ENCODE results near the gene AP4M1.

AP4M1 gene

DNA sequence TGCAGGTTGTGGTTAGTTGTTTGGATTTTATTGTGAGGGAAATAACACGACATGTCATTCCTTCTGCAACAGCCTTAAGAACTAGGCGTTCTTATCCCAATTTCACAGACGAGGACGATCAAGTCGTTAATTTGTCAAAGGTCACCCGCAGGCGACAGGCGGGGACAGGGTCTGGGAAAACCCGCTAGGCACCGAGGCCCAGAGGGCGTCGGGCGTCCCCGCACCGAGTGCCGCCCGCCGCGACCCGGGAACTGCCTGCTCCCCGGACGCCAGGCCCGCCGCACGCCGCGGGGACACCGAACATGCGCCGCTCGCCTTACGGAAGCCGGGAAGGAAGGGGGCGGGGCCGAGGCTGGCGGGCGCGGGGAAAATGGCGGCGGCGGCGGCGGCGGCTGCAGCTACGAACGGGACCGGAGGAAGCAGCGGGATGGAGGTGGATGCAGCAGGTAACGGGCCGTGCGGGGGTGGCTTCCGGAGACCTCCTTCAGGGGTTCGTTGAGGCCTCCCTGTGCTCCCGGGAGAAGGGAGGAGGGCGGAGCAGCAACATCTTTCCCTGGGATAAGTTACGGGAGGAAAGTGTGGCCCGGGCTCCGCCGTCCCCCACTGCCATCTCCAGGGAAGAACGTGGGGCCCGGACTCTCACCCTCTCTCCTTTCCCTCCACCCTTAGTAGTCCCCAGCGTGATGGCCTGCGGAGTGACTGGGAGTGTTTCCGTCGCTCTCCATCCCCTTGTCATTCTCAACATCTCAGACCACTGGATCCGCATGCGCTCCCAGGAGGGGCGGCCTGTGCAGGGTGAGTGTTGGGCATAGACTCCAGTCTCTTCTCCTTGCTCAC, 12.6 kb upstream of the AP4M1 start, which contains the start of gene COPS6 (continued):
- TF ChIP-seq ZXDB (tag by site-specific recombination; IDR thresholded peaks at IDR 0.05) (peak; percentile 88), SP7 (tag by site-specific recombination; IDR thresholded peaks at IDR 0.05) (peak; percentile 73), ZNF830 (tag by site-specific recombination; IDR thresholded peaks at IDR 0.05; ENCODE audit: low read depth) (no peak), MEIS1 (CRISPR knock-in tag; IDR thresholded peaks at IDR 0.05; ENCODE audit: borderline replicate concordance) (no peak; the same call in 1 of the 2 replicates), ZNF121 (tag by site-specific recombination; IDR thresholded peaks at IDR 0.05) (no peak), ZNF155 (tag by site-specific recombination; IDR thresholded peaks at IDR 0.05) (no peak), ZNF214 (tag by site-specific recombination; IDR thresholded peaks at IDR 0.05; ENCODE audit: borderline replicate concordance) (no peak), PRDM1 (tag by site-specific recombination; IDR thresholded peaks at IDR 0.05) (peak; percentile 80; the same call in 1 of the 2 replicates), ZNF529 (tag by site-specific recombination; IDR thresholded peaks at IDR 0.05; ENCODE audit: insufficient replicate concordance) (no peak), ZNF169 (tag by site-specific recombination; IDR thresholded peaks at IDR 0.05) (no peak), ZNF302 (tag by site-specific recombination; IDR thresholded peaks at IDR 0.05; ENCODE audit: low read depth) (no peak), ZNF658 (tag by site-specific recombination; IDR thresholded peaks at IDR 0.05) (no peak), ZNF571 (tag by site-specific recombination; IDR thresholded peaks at IDR 0.05) (no peak), ZNF555 (tag by site-specific recombination; conservative IDR thresholded peaks at IDR 0.05) (no peak), ZNF16 (tag by site-specific recombination; IDR thresholded peaks at IDR 0.05; ENCODE audit: low read depth) (no peak; the same call in 1 of the 2 replicates), ZNF521 (tag by site-specific recombination; IDR thresholded peaks at IDR 0.05) (no peak), ZNF707 (tag by site-specific recombination; IDR thresholded peaks at IDR 0.05) (no peak), ZNF501 (tag by site-specific recombination; IDR thresholded peaks at IDR 0.05) (peak; percentile 85), OSR2 (tag by site-specific recombination; IDR thresholded peaks at IDR 0.05) (peak; percentile 62), GLIS1 (tag by site-specific recombination; IDR thresholded peaks at IDR 0.05) (peak; percentile 36; the same call in 1 of the 2 replicates), ZNF404 (tag by site-specific recombination; IDR thresholded peaks at IDR 0.05) (no peak), ZBTB17 (tag by site-specific recombination; IDR thresholded peaks at IDR 0.05) (no peak)
- TF ChIP-seq, protein P1, sequence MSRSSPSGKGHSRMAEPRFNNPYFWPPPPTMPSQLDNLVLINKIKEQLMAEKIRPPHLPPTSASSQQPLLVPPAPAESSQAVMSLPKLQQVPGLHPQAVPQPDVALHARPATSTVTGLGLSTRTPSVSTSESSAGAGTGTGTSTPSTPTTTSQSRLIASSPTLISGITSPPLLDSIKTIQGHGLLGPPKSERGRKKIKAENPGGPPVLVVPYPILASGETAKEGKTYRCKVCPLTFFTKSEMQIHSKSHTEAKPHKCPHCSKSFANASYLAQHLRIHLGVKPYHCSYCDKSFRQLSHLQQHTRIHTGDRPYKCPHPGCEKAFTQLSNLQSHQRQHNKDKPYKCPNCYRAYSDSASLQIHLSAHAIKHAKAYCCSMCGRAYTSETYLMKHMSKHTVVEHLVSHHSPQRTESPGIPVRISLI (tag by site-specific recombination; IDR thresholded peaks at IDR 0.05): no peak
- TF ChIP-seq, protein P2, sequence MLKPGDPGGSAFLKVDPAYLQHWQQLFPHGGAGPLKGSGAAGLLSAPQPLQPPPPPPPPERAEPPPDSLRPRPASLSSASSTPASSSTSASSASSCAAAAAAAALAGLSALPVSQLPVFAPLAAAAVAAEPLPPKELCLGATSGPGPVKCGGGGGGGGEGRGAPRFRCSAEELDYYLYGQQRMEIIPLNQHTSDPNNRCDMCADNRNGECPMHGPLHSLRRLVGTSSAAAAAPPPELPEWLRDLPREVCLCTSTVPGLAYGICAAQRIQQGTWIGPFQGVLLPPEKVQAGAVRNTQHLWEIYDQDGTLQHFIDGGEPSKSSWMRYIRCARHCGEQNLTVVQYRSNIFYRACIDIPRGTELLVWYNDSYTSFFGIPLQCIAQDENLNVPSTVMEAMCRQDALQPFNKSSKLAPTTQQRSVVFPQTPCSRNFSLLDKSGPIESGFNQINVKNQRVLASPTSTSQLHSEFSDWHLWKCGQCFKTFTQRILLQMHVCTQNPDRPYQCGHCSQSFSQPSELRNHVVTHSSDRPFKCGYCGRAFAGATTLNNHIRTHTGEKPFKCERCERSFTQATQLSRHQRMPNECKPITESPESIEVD (tag by site-specific recombination; IDR thresholded peaks at IDR 0.05): no peak
- TF ChIP-seq, protein P3, sequence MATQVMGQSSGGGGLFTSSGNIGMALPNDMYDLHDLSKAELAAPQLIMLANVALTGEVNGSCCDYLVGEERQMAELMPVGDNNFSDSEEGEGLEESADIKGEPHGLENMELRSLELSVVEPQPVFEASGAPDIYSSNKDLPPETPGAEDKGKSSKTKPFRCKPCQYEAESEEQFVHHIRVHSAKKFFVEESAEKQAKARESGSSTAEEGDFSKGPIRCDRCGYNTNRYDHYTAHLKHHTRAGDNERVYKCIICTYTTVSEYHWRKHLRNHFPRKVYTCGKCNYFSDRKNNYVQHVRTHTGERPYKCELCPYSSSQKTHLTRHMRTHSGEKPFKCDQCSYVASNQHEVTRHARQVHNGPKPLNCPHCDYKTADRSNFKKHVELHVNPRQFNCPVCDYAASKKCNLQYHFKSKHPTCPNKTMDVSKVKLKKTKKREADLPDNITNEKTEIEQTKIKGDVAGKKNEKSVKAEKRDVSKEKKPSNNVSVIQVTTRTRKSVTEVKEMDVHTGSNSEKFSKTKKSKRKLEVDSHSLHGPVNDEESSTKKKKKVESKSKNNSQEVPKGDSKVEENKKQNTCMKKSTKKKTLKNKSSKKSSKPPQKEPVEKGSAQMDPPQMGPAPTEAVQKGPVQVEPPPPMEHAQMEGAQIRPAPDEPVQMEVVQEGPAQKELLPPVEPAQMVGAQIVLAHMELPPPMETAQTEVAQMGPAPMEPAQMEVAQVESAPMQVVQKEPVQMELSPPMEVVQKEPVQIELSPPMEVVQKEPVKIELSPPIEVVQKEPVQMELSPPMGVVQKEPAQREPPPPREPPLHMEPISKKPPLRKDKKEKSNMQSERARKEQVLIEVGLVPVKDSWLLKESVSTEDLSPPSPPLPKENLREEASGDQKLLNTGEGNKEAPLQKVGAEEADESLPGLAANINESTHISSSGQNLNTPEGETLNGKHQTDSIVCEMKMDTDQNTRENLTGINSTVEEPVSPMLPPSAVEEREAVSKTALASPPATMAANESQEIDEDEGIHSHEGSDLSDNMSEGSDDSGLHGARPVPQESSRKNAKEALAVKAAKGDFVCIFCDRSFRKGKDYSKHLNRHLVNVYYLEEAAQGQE (tag by site-specific recombination; IDR thresholded peaks at IDR 0.05): no peak; the same call in 1 of the 2 replicates
- TF ChIP-seq, protein P4, sequence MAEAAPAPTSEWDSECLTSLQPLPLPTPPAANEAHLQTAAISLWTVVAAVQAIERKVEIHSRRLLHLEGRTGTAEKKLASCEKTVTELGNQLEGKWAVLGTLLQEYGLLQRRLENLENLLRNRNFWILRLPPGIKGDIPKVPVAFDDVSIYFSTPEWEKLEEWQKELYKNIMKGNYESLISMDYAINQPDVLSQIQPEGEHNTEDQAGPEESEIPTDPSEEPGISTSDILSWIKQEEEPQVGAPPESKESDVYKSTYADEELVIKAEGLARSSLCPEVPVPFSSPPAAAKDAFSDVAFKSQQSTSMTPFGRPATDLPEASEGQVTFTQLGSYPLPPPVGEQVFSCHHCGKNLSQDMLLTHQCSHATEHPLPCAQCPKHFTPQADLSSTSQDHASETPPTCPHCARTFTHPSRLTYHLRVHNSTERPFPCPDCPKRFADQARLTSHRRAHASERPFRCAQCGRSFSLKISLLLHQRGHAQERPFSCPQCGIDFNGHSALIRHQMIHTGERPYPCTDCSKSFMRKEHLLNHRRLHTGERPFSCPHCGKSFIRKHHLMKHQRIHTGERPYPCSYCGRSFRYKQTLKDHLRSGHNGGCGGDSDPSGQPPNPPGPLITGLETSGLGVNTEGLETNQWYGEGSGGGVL (tag by site-specific recombination; IDR thresholded peaks at IDR 0.05): peak; percentile 33; the same call in 1 of the 2 replicates
- TF ChIP-seq, protein P5, sequence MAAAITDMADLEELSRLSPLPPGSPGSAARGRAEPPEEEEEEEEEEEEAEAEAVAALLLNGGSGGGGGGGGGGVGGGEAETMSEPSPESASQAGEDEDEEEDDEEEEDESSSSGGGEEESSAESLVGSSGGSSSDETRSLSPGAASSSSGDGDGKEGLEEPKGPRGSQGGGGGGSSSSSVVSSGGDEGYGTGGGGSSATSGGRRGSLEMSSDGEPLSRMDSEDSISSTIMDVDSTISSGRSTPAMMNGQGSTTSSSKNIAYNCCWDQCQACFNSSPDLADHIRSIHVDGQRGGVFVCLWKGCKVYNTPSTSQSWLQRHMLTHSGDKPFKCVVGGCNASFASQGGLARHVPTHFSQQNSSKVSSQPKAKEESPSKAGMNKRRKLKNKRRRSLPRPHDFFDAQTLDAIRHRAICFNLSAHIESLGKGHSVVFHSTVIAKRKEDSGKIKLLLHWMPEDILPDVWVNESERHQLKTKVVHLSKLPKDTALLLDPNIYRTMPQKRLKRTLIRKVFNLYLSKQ (tag by site-specific recombination; IDR thresholded peaks at IDR 0.05; ENCODE audit: borderline replicate concordance): no peak
- TF ChIP-seq, protein P6, sequence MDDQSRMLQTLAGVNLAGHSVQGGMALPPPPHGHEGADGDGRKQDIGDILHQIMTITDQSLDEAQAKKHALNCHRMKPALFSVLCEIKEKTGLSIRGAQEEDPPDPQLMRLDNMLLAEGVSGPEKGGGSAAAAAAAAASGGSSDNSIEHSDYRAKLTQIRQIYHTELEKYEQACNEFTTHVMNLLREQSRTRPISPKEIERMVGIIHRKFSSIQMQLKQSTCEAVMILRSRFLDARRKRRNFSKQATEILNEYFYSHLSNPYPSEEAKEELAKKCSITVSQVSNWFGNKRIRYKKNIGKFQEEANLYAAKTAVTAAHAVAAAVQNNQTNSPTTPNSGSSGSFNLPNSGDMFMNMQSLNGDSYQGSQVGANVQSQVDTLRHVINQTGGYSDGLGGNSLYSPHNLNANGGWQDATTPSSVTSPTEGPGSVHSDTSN (CRISPR knock-in tag; IDR thresholded peaks at IDR 0.05): peak; percentile 91; the same call in 1 of the 2 replicates
